ENCODE results near the gene MYO9B.

The MYO9B gene

GRCh38 chr19:17060802-17061201, 14.8 kb upstream of the MYO9B start:
- DNase-seq = no peak

GRCh38 chr19:17061205-17061604, 14.4 kb upstream of the MYO9B start:
- DNase-seq = no peak

- DNase-seq = no peak
Observed at GRCh38 chr19:17061691-17062090, 13.9 kb upstream of the MYO9B start.

GRCh38 chr19:17063428-17063827, 12.1 kb upstream of the MYO9B start:
- DNase-seq = no peak

GRCh38 chr19:17069193-17069592, 6.4 kb upstream of the MYO9B start:
- DNase-seq = no peak

GRCh38 chr19:17070421-17070820, 5.2 kb upstream of the MYO9B start:
- no peak for DNase-seq

GRCh38 chr19:17070912-17071311, 4.7 kb upstream of the MYO9B start:
- DNase-seq = no peak

GRCh38 chr19:17073869-17074633, 1.5 kb upstream of the MYO9B start:
- no peak for DNase-seq

- DNase-seq = no peak
Observed at GRCh38 chr19:17074634-17075034, 943 bp upstream of the MYO9B start.

GRCh38 chr19:17075864-17076542, 426 bp downstream of the MYO9B start:
- DNase-seq = peak in 1 of 2 donors; percentile 27

- no peak for DNase-seq
Observed at GRCh38 chr19:17076543-17076991, 990 bp downstream of the MYO9B start.

GRCh38 chr19:17077447-17078028, 2.0 kb downstream of the MYO9B start:
- no peak for DNase-seq

- DNase-seq = no peak
Observed at GRCh38 chr19:17078036-17078919, 2.7 kb downstream of the MYO9B start.

GRCh38 chr19:17078920-17079709, 3.5 kb downstream of the MYO9B start:
- no peak for DNase-seq

GRCh38 chr19:17079710-17080439, 4.3 kb downstream of the MYO9B start:
- DNase-seq = peak; percentile 3 to 31

GRCh38 chr19:17080440-17080801, 4.8 kb downstream of the MYO9B start:
- no peak for DNase-seq

GRCh38 chr19:17081672-17082630, 6.4 kb downstream of the MYO9B start:
- no peak for DNase-seq

- no peak for DNase-seq
Observed at GRCh38 chr19:17086120-17086519, 10.5 kb downstream of the MYO9B start.

GRCh38 chr19:17086834-17087233, 11.3 kb downstream of the MYO9B start:
- no peak for DNase-seq

GRCh38 chr19:17088552-17088951, 13.0 kb downstream of the MYO9B start:
- no peak for DNase-seq
